Central memory CD4-positive, alpha-beta T cell (primary cell): ENCODE results near the gene PEAR1.
"Not testable (repeated sequence)": the region's sequence is repeated elsewhere in the genome, so short reads cannot be mapped to it uniquely, and the experiment has no call there.

Experiments
- DNase-seq: peaks from one replicate; pipeline ENCODE4 v3.0.0; 2022

PEAR1 gene

GRCh38 chr1:156922986-156923669 lies 29.6 kb downstream of the PEAR1 start:
- DNase-seq: no peak

GRCh38 chr1:156923670-156924477 lies 30.4 kb downstream of the PEAR1 start:
- no peak for DNase-seq

- DNase-seq: no peak
Observed at GRCh38 chr1:156924478-156925153, 31.1 kb downstream of the PEAR1 start.

- DNase-seq: no peak
Observed at GRCh38 chr1:156925154-156926010, 31.9 kb downstream of the PEAR1 start.

- DNase-seq: no peak
Observed at GRCh38 chr1:156926175-156926574, 32.7 kb downstream of the PEAR1 start.

- DNase-seq: not testable (repeated sequence)
Observed at GRCh38 chr1:156926695-156927094, 33.2 kb downstream of the PEAR1 start.

GRCh38 chr1:156927215-156928042 lies 33.9 kb downstream of the PEAR1 start:
- peak; percentile 45 for DNase-seq

GRCh38 chr1:156928043-156928602 lies 34.6 kb downstream of the PEAR1 start:
- no peak for DNase-seq

GRCh38 chr1:156929596-156930238 lies 36.2 kb downstream of the PEAR1 start:
- DNase-seq: no peak

GRCh38 chr1:156930483-156930882 lies 37.0 kb downstream of the PEAR1 start:
- DNase-seq: no peak

- no peak for DNase-seq
Observed at GRCh38 chr1:156931211-156931952, 37.9 kb downstream of the PEAR1 start.

GRCh38 chr1:156931974-156932710 lies 38.6 kb downstream of the PEAR1 start:
- no peak for DNase-seq

GRCh38 chr1:156933136-156933535 lies 39.6 kb downstream of the PEAR1 start:
- DNase-seq: no peak

- no peak for DNase-seq
Observed at GRCh38 chr1:156935505-156936128, 42.1 kb downstream of the PEAR1 start.

- no peak for DNase-seq
Observed at GRCh38 chr1:156936191-156936590, 42.7 kb downstream of the PEAR1 start.

- no peak for DNase-seq
Observed at GRCh38 chr1:156936721-156937220, 43.3 kb downstream of the PEAR1 start.

- no peak for DNase-seq
Observed at GRCh38 chr1:156937883-156938282, 44.4 kb downstream of the PEAR1 start.

- DNase-seq: no peak
Observed at GRCh38 chr1:156938813-156939212, 45.3 kb downstream of the PEAR1 start.
